Vagina (tissue), 2 donors: ENCODE measurements around the gene KRT33A.

ENCODE experiments used
- POLR2A ChIP-seq, 2 donors: fragments of 450-650 bp; IDR thresholded peaks; one replicate each; pipeline ENCODE4 v1.6.1; 2017; ENCODE audit warnings: antibody characterized with exemption in 2 of 2, mild to moderate bottlenecking in 2 of 2, moderate library complexity in 2 of 2
- TF ChIP-seq, protein P1 (sequence below), 3 experiments: fragments of 450-650 bp in 2 of 3; fragments of 200-600 bp in 1 of 3; sonication (generic) in 1 of 3; IDR thresholded peaks; one replicate each; pipeline ENCODE4 v1.5.1; 2017 to 2019; ENCODE audit warnings: antibody characterized with exemption in 3 of 3, mild to moderate bottlenecking in 2 of 3, moderate library complexity in 2 of 3

DNA sequence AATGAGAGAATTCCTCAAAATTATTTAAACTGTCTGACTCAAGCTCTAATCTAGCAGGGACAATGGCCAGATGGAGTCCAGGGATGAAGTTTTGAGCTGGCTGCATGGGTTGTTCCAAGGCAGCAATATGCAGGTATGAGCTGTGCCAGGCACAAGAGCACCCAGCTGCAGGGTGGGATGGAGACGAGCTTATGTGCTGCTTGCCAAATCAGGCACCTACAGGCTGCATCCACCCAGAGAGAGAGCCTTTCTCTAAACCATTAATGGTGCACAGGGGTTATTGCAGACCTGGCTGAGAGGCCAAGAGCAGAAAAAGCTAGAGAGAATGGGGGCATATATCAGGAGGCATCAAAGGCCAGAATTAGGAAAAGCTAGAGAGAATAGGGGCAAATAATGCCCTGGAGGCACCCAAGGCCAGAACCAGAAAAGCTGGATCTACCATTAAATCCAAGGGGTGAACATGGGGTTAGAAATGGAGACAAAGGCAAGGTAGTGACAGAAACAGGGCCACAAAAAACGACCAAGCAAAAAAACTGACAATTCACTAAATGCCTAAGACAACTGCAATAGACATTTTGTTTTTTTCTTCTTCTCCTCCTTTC lies 11.0 kb downstream of the KRT33A start:
- TF ChIP-seq, protein P1, sequence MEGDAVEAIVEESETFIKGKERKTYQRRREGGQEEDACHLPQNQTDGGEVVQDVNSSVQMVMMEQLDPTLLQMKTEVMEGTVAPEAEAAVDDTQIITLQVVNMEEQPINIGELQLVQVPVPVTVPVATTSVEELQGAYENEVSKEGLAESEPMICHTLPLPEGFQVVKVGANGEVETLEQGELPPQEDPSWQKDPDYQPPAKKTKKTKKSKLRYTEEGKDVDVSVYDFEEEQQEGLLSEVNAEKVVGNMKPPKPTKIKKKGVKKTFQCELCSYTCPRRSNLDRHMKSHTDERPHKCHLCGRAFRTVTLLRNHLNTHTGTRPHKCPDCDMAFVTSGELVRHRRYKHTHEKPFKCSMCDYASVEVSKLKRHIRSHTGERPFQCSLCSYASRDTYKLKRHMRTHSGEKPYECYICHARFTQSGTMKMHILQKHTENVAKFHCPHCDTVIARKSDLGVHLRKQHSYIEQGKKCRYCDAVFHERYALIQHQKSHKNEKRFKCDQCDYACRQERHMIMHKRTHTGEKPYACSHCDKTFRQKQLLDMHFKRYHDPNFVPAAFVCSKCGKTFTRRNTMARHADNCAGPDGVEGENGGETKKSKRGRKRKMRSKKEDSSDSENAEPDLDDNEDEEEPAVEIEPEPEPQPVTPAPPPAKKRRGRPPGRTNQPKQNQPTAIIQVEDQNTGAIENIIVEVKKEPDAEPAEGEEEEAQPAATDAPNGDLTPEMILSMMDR (IDR thresholded peaks at IDR 0.05): no peak
- TF ChIP-seq POLR2A (IDR thresholded peaks at IDR 0.05): no peak
